WTC11 (cell line): Measurements from ENCODE around the gene SYNJ2.

Experiments
- CBFB ChIP-seq: sonication (generic); formaldehyde crosslinking; IDR thresholded peaks from 2 replicates; pipeline ENCODE4 v1.8.1; 2022; ENCODE audit warnings: mild to moderate bottlenecking, low read depth, missing genetic modification reagents
- CTCF ChIP-seq: fragments of 200-600 bp; IDR thresholded peaks from 2 replicates; pipeline ENCODE4 v1.8.0; 2022; ENCODE audit warnings: antibody characterized with exemption
- ELF4 ChIP-seq: sonication (generic); formaldehyde crosslinking; IDR thresholded peaks from 2 replicates; pipeline ENCODE4 v1.8.1; 2022; ENCODE audit warnings: low read depth, mild to moderate bottlenecking, moderate library complexity, missing genetic modification reagents
- IRF2 ChIP-seq: sonication (generic); formaldehyde crosslinking; IDR thresholded peaks from 2 replicates; pipeline ENCODE4 v1.8.0; 2022; ENCODE audit warnings: low read depth, missing genetic modification reagents, borderline replicate concordance
- MYBL2 ChIP-seq: sonication (generic); formaldehyde crosslinking; IDR thresholded peaks from 2 replicates; pipeline ENCODE4 v1.8.1; 2023; ENCODE audit warnings: mild to moderate bottlenecking, moderate library complexity, missing genetic modification reagents
- NR3C1 ChIP-seq: sonication (generic); formaldehyde crosslinking; conservative IDR thresholded peaks from 2 replicates; pipeline ENCODE4 v1.8.1; 2023; ENCODE audit warnings: low read depth, mild to moderate bottlenecking, missing genetic modification reagents
- SP1 ChIP-seq: sonication (generic); formaldehyde crosslinking; conservative IDR thresholded peaks from 2 replicates; pipeline ENCODE4 v1.8.1; 2022; ENCODE audit warnings: missing genetic modification reagents
- STAT6 ChIP-seq: sonication (generic); formaldehyde crosslinking; conservative IDR thresholded peaks from 2 replicates; pipeline ENCODE4 v1.8.1; 2023; ENCODE audit warnings: mild to moderate bottlenecking, low read depth, missing genetic modification reagents, moderate library complexity
- TEAD4 ChIP-seq: sonication (generic); formaldehyde crosslinking; IDR thresholded peaks from 2 replicates; pipeline ENCODE4 v1.8.0; 2022; ENCODE audit warnings: mild to moderate bottlenecking, missing genetic modification reagents
- USF1 ChIP-seq: sonication (generic); formaldehyde crosslinking; IDR thresholded peaks from 2 replicates; pipeline ENCODE4 v1.8.0; 2022; ENCODE audit warnings: mild to moderate bottlenecking, missing genetic modification reagents
- ZNF232 ChIP-seq: sonication (generic); formaldehyde crosslinking; IDR thresholded peaks from 2 replicates; pipeline ENCODE4 v1.8.0; 2022; ENCODE audit warnings: mild to moderate bottlenecking, missing genetic modification reagents
- ZNF416 ChIP-seq: fragments of 250-450 bp; sonication (Bioruptor Pico); IDR thresholded peaks from 2 replicates; pipeline ENCODE4 v1.9.0; 2021; ENCODE audit warnings: mild to moderate bottlenecking, inconsistent platforms
- TF ChIP-seq, protein P1 (sequence below): sonication (generic); formaldehyde crosslinking; IDR thresholded peaks from 2 replicates; pipeline ENCODE4 v1.8.0; 2022; ENCODE audit warnings: mild to moderate bottlenecking, missing genetic modification reagents

GRCh38 chr6:158030380-158031300 is 49.0 kb downstream of the SYNJ2 start:
- TF ChIP-seq SP1 (CRISPR knock-in tag) (no peak), ZNF416 (CRISPR knock-in tag) (no peak), TEAD4 (no peak), NR3C1 (CRISPR knock-in tag) (no peak), USF1 (CRISPR knock-in tag) (no peak), CTCF (no peak), MYBL2 (CRISPR knock-in tag) (no peak), ZNF232 (no peak), CBFB (no peak), STAT6 (CRISPR knock-in tag) (no peak), ELF4 (CRISPR knock-in tag) (no peak), IRF2 (CRISPR knock-in tag) (no peak)
- TF ChIP-seq, protein P1, sequence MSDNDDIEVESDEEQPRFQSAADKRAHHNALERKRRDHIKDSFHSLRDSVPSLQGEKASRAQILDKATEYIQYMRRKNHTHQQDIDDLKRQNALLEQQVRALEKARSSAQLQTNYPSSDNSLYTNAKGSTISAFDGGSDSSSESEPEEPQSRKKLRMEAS (CRISPR knock-in tag): no peak
